ENCODE measurements around the gene OXT. TPM values are rescaled to one million over a fixed set of nuclear protein-coding genes. Genes with fewer than 3 reads are reported as not detected.

Gene OXT
- total and polyA plus RNA-seq, 2 donors (not counting 3 experiments of a cell fraction or from before 2014, with no cell fraction given): not detected

GRCh38 chr20:3080939-3081388 is 9.5 kb downstream of the OXT start:
- DNase-seq (ENCODE audit: low read depth, low spot score) (peak; percentile 13), FAIRE-seq (no peak)
- ChIA-PET CTCF (no interaction called here), POLR2A (no interaction called here)
- Histone ChIP-seq H3K27me3 (ENCODE audit: control insufficient read depth in 2 of 2, insufficient read depth in 2 of 2, low read length in 2 of 2) (peaks cover 32 to 47% of the 10 kb centered on the region in 2 experiments), H3K9me3 (replicated peaks; ENCODE audit: control insufficient read depth, insufficient read depth, low read length) (no peaks in the 10 kb centered on the region), H3K9ac (replicated peaks; ENCODE audit: extremely low read depth, insufficient read depth, low read length) (no peak overlapping the region), H3K4me1 (ENCODE audit: control insufficient read depth, extremely low read depth, insufficient read depth, low read length) (peaks cover 2% of the 10 kb centered on the region), H3K4me2 (ENCODE audit: insufficient read depth, low read length) (no peak overlapping the region), H3K9me1 (replicated peaks; ENCODE audit: control insufficient read depth, extremely low read depth, insufficient read depth, low read length) (no peaks in the 10 kb centered on the region), H3K27ac (ENCODE audit: insufficient read depth, low read depth, low read length) (no peak overlapping the region), H3K4me3 (replicated peaks in 1 of 3; ENCODE audit: insufficient read depth in 1 of 3, low read depth in 1 of 3, low read length in 3 of 3) (no peak overlapping the region), H3K79me2 (ENCODE audit: control insufficient read depth, insufficient read depth, low read length) (no peaks in the 10 kb centered on the region), H2AFZ (ENCODE audit: low read depth, low read length) (no peak overlapping the region), H3K36me3 (ENCODE audit: control insufficient read depth in 2 of 2, extremely low read depth in 1 of 2, insufficient read depth in 2 of 2, low read length in 2 of 2) (no peaks in the 10 kb centered on the region), H4K20me1 (replicated peaks; ENCODE audit: control insufficient read depth, extremely low read depth, insufficient read depth, low read length) (no peaks in the 10 kb centered on the region)
- intact Hi-C loops (cut with micrococcal nuclease): no loop called here
- no TSS peak for BruUV-seq (replicated peaks)
- no peak for TF ChIP-seq JUN (IDR thresholded peaks at IDR 0.05; ENCODE audit: borderline replicate concordance, insufficient read depth, insufficient read length, low read depth)
- TF ChIP-seq FOS (IDR thresholded peaks at IDR 0.05; ENCODE audit: borderline replicate concordance, insufficient read depth, low read length): no peak
- no peak for TF ChIP-seq MAX (IDR thresholded peaks at IDR 0.05; ENCODE audit: insufficient read depth, insufficient read length)
- TF ChIP-seq EZH2 (IDR thresholded peaks at IDR 0.05; ENCODE audit: borderline replicate concordance, low read depth, low read length, severe bottlenecking): no peak
- no peak for TF ChIP-seq CTCF (IDR thresholded peaks at IDR 0.05; ENCODE audit: extremely low read depth in 1 of 2, insufficient read depth in 1 of 2, low read depth in 1 of 2, low read length in 2 of 2)
- TF ChIP-seq MYC (IDR thresholded peaks at IDR 0.05; ENCODE audit: low read depth, low read length): no peak
- no peak for TF ChIP-seq POLR2AphosphoS5 (IDR thresholded peaks at IDR 0.05; ENCODE audit: insufficient read depth, low read depth, low read length)
- dilution Hi-C loops (cut with MboI; ENCODE audit: extremely low pct_ligation_motif_present, low sequenced_read_pairs): no loop called here

Measured in endothelial cell of umbilical vein (primary cell).